Mesenchymal stem cell (in vitro differentiated cells and primary cell): Measurements from ENCODE around the gene VWA8.

Experiments used
- DNase-seq: peaks from one replicate; pipeline ENCODE4 v3.0.0-alpha.2; 2013
- H2AFZ ChIP-seq: one replicate; pipeline ENCODE4 v1.6.1; 2013; ENCODE audit warnings: low read depth, mild to moderate bottlenecking, control low read depth, inconsistent platforms, low read length, moderate library complexity
- H2AK5ac ChIP-seq: 2 replicates; pipeline ENCODE4 v1.6.1; 2013; ENCODE audit warnings: low read length, moderate library complexity, mild to moderate bottlenecking, inconsistent platforms; ENCODE audit not compliant: severe bottlenecking
- H2BK120ac ChIP-seq: one replicate; pipeline ENCODE4 v1.6.1; 2013; ENCODE audit warnings: low read depth, mild to moderate bottlenecking, inconsistent platforms, low read length, moderate library complexity
- H2BK12ac ChIP-seq, 2 experiments: one replicate each; pipeline ENCODE4 v1.6.1; 2013; ENCODE audit warnings: inconsistent platforms in 2 of 2, low read length in 2 of 2, mild to moderate bottlenecking in 2 of 2, moderate library complexity in 2 of 2, control low read depth in 1 of 2
- H2BK15ac ChIP-seq: one replicate; pipeline ENCODE4 v1.6.1; 2013; ENCODE audit warnings: mild to moderate bottlenecking, low read depth, inconsistent platforms; ENCODE audit not compliant: poor library complexity, severe bottlenecking
- H2BK5ac ChIP-seq: 2 replicates; pipeline ENCODE4 v1.6.1; 2013; ENCODE audit warnings: low read depth, mild to moderate bottlenecking, low read length, control low read depth, inconsistent platforms; ENCODE audit not compliant: poor library complexity, severe bottlenecking
- H3K14ac ChIP-seq, 2 experiments: one replicate each; pipeline ENCODE4 v1.6.1; 2013; ENCODE audit warnings: inconsistent platforms in 2 of 2, low read length in 2 of 2, control low read depth in 1 of 2, mild to moderate bottlenecking in 1 of 2, moderate library complexity in 1 of 2
- H3K18ac ChIP-seq, 2 experiments: one replicate each; pipeline ENCODE4 v1.6.1; 2013; ENCODE audit warnings: inconsistent platforms in 2 of 2, low read length in 2 of 2, control low read depth in 1 of 2, low read depth in 1 of 2, mild to moderate bottlenecking in 1 of 2
- H3K23ac ChIP-seq, 2 experiments: one replicate each; pipeline ENCODE4 v1.6.1; 2013; ENCODE audit warnings: inconsistent platforms in 2 of 2, low read length in 2 of 2, mild to moderate bottlenecking in 2 of 2, moderate library complexity in 2 of 2, control low read depth in 1 of 2
- H3K27ac ChIP-seq: 2 replicates; pipeline ENCODE4 v1.5.1; 2013; ENCODE audit warnings: mild to moderate bottlenecking, moderate library complexity, low read length, control low read depth, inconsistent platforms; ENCODE audit not compliant: poor library complexity, severe bottlenecking
- H3K27me3 ChIP-seq, 2 experiments: 2 replicates each; pipeline versions ENCODE4 v1.6.1 to v1.7.0; 2013; ENCODE audit warnings: low read length in 2 of 2, mild to moderate bottlenecking in 2 of 2, moderate library complexity in 2 of 2, control low read depth in 1 of 2, inconsistent platforms in 1 of 2; ENCODE audit not compliant: control insufficient read depth in 1 of 2, insufficient read depth in 1 of 2
- H3K36me3 ChIP-seq, 2 experiments: 2 replicates each; pipeline versions ENCODE4 v1.6.1 to v1.7.0; 2013; ENCODE audit warnings: low read length in 2 of 2, control low read depth in 1 of 2, inconsistent platforms in 1 of 2, low read depth in 1 of 2, mild to moderate bottlenecking in 1 of 2; ENCODE audit not compliant: insufficient read depth in 2 of 2, control insufficient read depth in 1 of 2
- H3K4ac ChIP-seq, 2 experiments: one replicate each; pipeline ENCODE4 v1.6.1; 2013; ENCODE audit warnings: inconsistent platforms in 2 of 2, low read length in 2 of 2, mild to moderate bottlenecking in 2 of 2, moderate library complexity in 2 of 2, control low read depth in 1 of 2, low read depth in 1 of 2
- H3K4me1 ChIP-seq: 2 replicates; pipeline ENCODE4 v1.6.1; 2013; ENCODE audit warnings: low read depth, low read length, control low read depth; ENCODE audit not compliant: control insufficient read depth, insufficient read depth
- H3K4me2 ChIP-seq: 2 replicates; pipeline ENCODE4 v1.6.1; 2013; ENCODE audit warnings: low read length, mild to moderate bottlenecking, inconsistent platforms; ENCODE audit not compliant: poor library complexity, severe bottlenecking
- H3K4me3 ChIP-seq, 2 experiments: 2 replicates each; pipeline versions ENCODE4 v1.5.1 to v1.7.0; 2013; ENCODE audit warnings: low read length in 2 of 2, mild to moderate bottlenecking in 2 of 2, control low read depth in 1 of 2, low read depth in 1 of 2; ENCODE audit not compliant: insufficient read depth in 1 of 2
- H3K79me1 ChIP-seq: replicated peaks from 2 replicates; pipeline ENCODE4 v1.6.1; 2013; ENCODE audit warnings: mild to moderate bottlenecking, control low read depth, low read length, inconsistent platforms; ENCODE audit not compliant: poor library complexity, severe bottlenecking
- H3K9ac ChIP-seq: 2 replicates; pipeline ENCODE4 v1.7.0; 2013; ENCODE audit warnings: mild to moderate bottlenecking, low read length, moderate library complexity
- H3K9me3 ChIP-seq: 2 replicates; pipeline ENCODE4 v1.7.0; 2013; ENCODE audit warnings: mild to moderate bottlenecking, low read length; ENCODE audit not compliant: control insufficient read depth
- H4K8ac ChIP-seq: one replicate; pipeline ENCODE4 v1.6.1; 2013; ENCODE audit warnings: inconsistent platforms, mild to moderate bottlenecking, low read length, moderate library complexity
- H4K91ac ChIP-seq: one replicate; pipeline ENCODE4 v1.6.1; 2013; ENCODE audit warnings: mild to moderate bottlenecking, low read length, inconsistent platforms
- WGBS: methylation state at CpG from one replicate; pipeline ENCODE4 v1.1.7; 2013; ENCODE audit warnings: mixed read lengths; 5-methylcytosine and 5-hydroxymethylcytosine counted together

VWA8 gene

DNA sequence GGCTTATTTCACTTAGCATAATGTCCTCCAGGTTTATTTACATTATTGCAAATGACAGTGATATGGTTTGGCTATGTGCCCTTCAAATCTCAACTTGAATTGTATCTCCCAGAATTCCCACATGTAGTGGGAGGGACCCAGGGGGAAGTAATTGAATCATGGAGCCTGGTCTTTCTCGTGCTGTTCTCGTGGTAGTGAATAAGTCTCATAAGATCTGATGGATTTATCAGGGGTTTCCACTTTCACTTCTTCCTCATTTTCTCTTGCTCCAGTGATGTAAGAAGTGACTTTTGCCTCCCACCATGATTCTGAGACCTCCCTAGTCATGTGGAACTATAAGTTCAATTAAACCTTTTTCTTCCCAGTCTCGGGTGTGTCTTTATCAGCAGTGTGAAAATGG, 109.6 kb downstream of the VWA8 start:
- Histone ChIP-seq H4K91ac (no peak overlapping the region), H3K4me3 (no peak overlapping the region), H2AFZ (no peak overlapping the region), H2AK5ac (no peak overlapping the region), H3K14ac (no peak overlapping the region), H2BK12ac (no peak overlapping the region), H2BK5ac (no peak overlapping the region), H3K27me3 (no peaks in the 10 kb centered on the region), H3K23ac (no peak overlapping the region), H3K79me1 (no peaks in the 10 kb centered on the region), H3K18ac (no peak overlapping the region), H3K9ac (no peak overlapping the region), H3K4me2 (no peak overlapping the region), H4K8ac (no peak overlapping the region), H3K9me3 (no peaks in the 10 kb centered on the region), H3K4me1 (no peaks in the 10 kb centered on the region), H3K36me3 (peaks cover 0 to 9% of the 10 kb centered on the region in 2 experiments), H2BK120ac (no peak overlapping the region), H3K4ac (no peak overlapping the region), H2BK15ac (no peak overlapping the region), H3K27ac (no peak overlapping the region)
- DNase-seq = no peak
- WGBS = no CpG with 5 or more reads among the region's 3 CpGs

DNA sequence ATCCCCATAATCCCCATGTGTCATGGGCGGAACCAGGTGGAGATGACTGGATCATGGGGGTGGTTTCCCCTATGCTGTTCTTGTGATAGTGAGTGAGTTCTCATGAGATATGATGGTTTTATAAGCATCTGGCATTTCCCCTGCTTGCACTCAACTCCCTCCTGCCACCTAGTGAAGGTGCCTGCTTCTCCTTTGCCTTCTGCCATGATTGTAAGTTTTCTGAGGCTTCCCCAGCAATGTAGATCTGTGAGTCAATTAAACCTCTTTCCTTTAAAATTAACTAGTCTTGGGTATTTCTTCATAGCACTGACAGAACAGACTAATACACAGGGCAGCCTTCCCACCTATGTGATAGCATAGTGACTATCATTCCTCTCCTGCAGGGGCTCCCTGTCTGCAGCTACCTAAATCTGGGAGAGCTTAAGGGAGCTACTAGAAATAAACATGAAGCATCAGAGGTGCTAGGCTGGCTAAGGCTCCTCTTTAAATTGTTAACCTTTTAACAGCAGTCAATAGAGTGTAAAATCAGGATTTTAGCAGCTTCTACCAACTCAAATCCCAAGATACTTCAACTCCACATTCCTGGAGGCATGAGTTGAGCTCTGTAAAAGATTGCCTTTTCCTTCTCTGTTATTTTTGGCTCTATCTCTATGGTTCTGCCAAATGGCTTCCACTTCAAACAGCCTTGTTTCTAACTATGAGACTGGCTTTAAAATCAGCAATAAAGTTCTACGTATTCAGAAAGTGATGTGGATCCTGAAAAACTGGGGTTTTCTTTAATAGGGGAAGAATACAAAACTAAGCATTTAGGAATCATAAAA, 112.3 kb downstream of the VWA8 start:
- no peak overlapping the region for H4K91ac ChIP-seq
- 100% methylated on average over 1 of the region's 2 CpGs for WGBS

DNA sequence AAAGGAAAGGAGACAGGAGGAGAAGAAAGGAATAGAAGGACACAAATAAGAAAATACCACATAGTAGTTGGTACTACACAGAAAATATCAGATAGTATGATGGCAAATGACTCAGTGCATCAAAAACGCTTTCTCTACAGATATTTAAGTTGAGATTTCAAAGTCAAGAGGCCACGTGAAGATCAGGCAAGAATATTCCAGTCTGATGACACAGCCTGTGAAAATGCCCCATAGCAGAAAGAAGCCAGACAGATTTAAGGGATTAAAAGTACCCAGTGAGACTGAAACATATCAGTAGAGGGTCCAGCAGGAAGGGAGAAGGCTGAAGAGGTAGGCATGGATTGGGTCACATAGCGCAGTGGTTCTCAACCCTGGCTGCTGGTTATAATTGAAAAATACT, 113.7 kb downstream of the VWA8 start:
- no peak overlapping the region for H2BK120ac ChIP-seq
- WGBS = 93% methylated on average over 2 of the region's 3 CpGs
- no peaks in the 10 kb centered on the region for H3K36me3 ChIP-seq
- H4K8ac ChIP-seq = no peak overlapping the region
- no peak overlapping the region for H3K23ac ChIP-seq
- no peak overlapping the region for H4K91ac ChIP-seq
- H3K9ac ChIP-seq = no peak overlapping the region
- peak overlapping the region; percentile 44 for H2AK5ac ChIP-seq
- no peak overlapping the region for H2BK5ac ChIP-seq
- no peaks in the 10 kb centered on the region for H3K79me1 ChIP-seq
- no peaks in the 10 kb centered on the region for H3K27me3 ChIP-seq
- H3K4me3 ChIP-seq = no peak overlapping the region
- no peak overlapping the region for H3K18ac ChIP-seq
- H2AFZ ChIP-seq = no peak overlapping the region
- H3K9me3 ChIP-seq = no peaks in the 10 kb centered on the region
- no peak overlapping the region for H3K4me2 ChIP-seq
- H3K4me1 ChIP-seq = no peaks in the 10 kb centered on the region
- no peak overlapping the region for H3K27ac ChIP-seq
- H3K14ac ChIP-seq = no peak overlapping the region
- H2BK12ac ChIP-seq = no peak overlapping the region
- no peak overlapping the region for H2BK15ac ChIP-seq
- no peak for DNase-seq
- no peak overlapping the region for H3K4ac ChIP-seq

More for the DNA sequence above, 112.3 kb downstream of the VWA8 start:
- Histone ChIP-seq H3K9me3 (no peaks in the 10 kb centered on the region), H3K4ac (no peak overlapping the region), H2BK15ac (no peak overlapping the region), H3K27me3 (no peaks in the 10 kb centered on the region), H2BK5ac (no peak overlapping the region), H2BK120ac (no peak overlapping the region), H3K18ac (no peak overlapping the region), H3K27ac (peak overlapping the region; percentile 72), H2AFZ (no peak overlapping the region), H3K14ac (no peak overlapping the region), H2BK12ac (no peak overlapping the region), H3K79me1 (no peaks in the 10 kb centered on the region), H4K8ac (no peak overlapping the region), H3K36me3 (no peaks in the 10 kb centered on the region), H3K4me3 (peak overlapping the region in 1 of 2 experiments; percentile 23), H3K4me2 (no peak overlapping the region), H3K9ac (peak overlapping the region; percentile 53), H2AK5ac (no peak overlapping the region), H3K23ac (no peak overlapping the region), H3K4me1 (no peaks in the 10 kb centered on the region)
- DNase-seq = no peak

DNA sequence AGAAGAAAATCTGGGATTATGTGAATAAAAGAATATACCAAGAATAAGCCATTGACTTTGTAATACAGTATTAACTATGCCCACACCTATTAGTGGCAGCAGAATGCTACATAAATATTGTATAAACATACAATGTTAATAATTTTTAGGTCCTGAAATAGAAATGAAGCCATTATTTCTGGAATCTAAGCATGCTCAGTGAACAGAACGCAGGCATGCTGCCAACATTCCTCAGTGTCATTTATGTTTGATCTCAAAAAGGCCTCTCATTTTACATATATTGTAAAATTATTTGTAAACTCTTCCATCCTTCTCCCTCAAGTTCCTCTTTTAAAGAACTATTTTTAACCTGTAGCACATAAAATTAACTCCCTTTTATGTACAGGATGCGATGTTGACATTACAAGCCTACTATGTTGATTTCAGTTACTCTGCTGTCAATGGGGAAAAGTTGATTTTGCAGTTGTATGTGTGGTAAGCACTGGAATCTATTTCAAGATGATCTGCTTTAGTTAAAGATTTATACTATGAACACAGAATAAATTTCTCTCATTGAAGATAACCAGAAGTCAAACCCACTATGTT, 118.8 kb downstream of the VWA8 start:
- Histone ChIP-seq H4K91ac (no peak overlapping the region), H3K9me3 (no peaks in the 10 kb centered on the region), H2BK5ac (no peak overlapping the region), H3K79me1 (peaks cover 2% of the 10 kb centered on the region), H4K8ac (no peak overlapping the region), H2AK5ac (no peak overlapping the region), H3K23ac (no peak overlapping the region), H3K36me3 (no peaks in the 10 kb centered on the region), H3K27me3 (no peaks in the 10 kb centered on the region), H3K4me1 (no peaks in the 10 kb centered on the region), H2BK120ac (no peak overlapping the region), H2BK15ac (no peak overlapping the region), H2BK12ac (no peak overlapping the region), H3K4me3 (no peak overlapping the region), H3K14ac (no peak overlapping the region), H2AFZ (no peak overlapping the region), H3K9ac (no peak overlapping the region), H3K4ac (no peak overlapping the region), H3K4me2 (no peak overlapping the region), H3K27ac (peak overlapping the region; percentile 26), H3K18ac (no peak overlapping the region)
- DNase-seq = peak; percentile 39
- WGBS = no CpG with 5 or more reads among the region's 2 CpGs
